ENCODE data around the gene NSD1.
A peak's percentile ranks its signal among the peaks of the same experiment; 100 is the strongest.
"Not testable (repeated sequence)": the region's sequence is repeated elsewhere in the genome, so short reads cannot be mapped to it uniquely, and the experiment has no call there.

Gene NSD1

DNA sequence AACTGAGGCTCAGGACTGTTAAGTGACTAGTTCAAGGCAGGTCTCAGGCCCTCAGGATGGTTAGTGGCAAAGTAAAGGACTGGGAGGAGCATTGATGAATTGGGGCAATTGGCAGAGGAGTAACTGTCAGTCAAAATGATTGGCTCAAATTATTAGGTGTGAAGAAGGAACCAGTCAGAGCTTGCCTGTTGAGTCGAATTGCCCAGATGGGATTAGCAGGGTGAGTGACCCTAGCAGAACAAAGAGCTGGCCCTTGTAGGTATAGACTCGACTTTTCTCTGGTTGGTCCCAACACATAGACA is 2.6 kb upstream of the NSD1 start:
- no peak for DNase-seq

DNA sequence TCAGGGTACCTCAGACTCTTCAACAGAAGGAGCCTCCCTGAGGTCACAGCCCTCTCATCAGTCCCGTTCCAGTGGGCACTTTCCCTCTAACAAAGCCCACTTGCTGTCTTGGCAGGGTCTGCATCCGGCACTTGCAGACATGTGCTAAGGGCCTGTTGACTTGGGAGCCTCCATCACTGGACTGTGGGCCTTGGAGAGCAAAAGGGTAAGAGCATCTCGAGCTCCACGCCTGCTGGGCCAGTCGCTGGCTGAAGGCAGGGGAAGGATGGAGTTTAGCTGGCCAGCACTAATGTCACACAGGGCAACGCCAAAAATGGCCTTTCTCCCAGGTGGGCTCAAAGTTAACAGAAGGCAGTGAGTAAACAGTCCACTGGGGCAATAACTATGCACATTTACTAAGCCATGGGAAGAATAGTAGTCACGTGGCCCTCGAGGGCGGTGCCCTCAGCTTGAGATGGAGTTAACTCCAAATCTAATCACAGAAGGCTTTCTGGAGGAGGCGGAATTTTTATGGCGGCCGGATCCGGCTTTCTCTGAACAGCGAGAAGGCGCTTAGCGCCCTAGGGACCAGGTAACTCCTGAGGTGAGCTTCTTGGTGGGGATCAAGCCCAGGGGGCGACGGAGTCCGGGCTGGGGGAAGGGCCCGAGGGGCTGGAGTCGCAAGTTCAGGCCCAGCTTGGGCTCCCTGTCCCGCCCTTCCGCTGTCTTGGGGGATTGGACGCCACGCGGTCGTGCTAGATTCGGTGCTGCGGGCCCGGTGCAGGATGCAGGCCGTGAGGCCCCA is 2.0 kb upstream of the NSD1 start:
- no peak for DNase-seq

DNA sequence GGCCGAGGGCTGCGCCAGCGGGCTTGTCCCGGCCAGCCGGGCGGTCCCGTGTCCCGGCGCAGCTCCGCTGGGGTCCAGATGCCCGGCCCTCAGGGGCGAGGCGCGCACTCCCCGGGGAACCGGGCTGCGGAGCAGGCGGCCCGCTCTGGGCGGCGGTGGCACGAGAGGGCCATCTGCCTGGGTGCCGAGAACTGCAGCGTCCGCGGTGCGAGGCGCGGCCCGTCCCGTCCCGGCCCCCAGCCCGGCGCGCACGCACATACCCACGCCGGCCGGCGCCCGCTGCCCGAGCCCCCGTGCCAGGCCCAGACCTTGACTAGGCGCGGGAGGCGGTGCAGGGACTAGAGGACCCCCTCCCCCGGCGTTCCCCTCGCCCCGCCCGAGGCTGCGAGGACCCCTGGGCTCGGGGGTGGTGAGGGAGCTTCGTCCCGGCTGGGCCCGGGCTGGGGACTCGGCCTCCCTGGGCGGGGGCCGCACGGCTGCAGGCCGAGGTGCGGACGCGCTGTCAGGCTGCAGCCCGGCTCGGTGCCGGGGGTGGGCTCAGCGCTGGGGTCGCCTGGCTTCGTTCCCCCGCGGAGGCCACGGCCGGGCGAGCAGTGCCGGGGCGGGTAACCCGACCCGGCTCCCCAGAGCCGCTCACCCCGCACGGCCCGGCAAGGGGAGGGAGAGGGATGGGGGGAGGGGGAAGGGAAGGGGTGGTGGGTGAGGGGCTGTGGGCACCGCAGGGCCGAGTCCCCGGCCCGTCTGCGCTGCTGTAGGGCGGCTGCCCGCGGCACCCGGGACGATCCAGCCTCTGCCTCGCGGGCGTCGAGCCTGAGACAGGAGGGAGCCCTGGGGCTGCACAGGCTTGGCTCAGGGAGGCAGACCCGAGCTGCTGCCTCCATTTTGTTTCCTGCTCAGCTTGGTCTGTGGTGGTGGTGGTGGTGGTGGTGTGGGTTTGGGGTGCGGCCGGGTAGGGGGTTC is 1.2 kb upstream of the NSD1 start:
- DNase-seq, result peak in 1 of 3 donors; percentile 24

DNA sequence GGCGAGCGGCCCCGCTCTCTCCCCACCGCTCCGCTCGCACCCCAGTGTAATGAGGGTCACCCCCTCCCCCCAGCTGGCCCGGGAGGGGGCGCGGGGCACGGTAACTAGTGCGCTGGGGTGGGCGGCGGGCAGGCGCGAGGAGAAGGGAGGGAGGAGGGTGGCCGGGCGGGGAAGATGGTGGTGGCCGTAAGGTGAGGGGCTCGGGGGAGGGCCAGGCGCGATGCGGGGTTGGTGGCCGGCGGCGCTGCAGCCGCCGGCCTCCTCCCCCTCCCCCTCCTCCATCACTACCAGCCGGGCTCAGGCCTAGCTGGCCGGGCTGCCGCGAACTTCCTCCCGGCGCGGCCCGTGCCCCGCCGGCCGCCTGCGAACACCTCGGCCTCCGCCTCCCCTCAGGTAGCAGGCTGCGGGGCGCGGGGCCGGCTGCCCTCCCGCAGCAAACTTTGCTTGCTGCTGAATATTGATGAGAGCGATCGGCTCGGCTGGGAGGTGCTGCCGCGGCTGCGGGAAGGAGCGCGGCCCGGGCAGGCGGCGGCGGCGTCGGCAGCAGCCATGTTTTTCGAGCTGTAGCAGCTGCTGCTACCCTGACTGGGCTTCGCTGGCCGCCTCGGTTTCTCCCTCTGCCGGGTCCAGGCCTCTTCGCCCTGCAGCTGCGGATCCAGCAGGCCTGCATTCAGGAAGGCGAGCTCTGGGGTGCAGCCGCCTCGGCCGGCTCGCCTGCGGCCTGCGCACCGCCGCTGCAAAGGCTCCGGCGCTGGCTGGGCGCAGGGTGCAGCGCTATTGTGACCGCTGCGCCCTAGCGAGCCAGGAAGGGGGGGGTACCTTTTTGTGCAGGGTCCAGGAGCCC is 502 bp downstream of the NSD1 start:
- DNase-seq, result peak; percentile 52 to 84 (median 66)

GRCh38 chr5:177134697-177135225 is 1.2 kb downstream of the NSD1 start:
- peak in 1 of 3 donors; percentile 20 for DNase-seq

DNA sequence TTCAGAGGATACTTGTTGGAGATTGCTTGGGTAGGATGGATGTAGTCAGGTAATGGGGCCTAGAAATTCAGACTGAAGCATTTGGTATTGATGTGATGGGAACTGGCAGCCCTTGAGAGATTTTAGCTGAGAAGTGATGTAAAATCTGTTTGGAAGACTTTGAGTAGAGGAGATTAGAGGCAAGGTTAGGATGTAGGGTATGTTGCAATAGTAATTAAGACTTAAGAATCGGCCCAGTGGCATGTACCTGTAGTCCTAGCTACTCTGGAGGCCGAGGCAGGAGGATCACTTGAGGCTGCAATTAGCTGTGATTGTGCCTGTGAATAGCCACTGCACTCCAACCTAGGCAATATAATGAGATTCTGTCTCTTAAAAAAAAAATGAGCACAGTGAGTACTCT is 6.7 kb downstream of the NSD1 start:
- no peak for DNase-seq

- no peak for DNase-seq
These were observed 7.9 kb downstream of the NSD1 start for GRCh38 chr5:177141496-177141895.

DNA sequence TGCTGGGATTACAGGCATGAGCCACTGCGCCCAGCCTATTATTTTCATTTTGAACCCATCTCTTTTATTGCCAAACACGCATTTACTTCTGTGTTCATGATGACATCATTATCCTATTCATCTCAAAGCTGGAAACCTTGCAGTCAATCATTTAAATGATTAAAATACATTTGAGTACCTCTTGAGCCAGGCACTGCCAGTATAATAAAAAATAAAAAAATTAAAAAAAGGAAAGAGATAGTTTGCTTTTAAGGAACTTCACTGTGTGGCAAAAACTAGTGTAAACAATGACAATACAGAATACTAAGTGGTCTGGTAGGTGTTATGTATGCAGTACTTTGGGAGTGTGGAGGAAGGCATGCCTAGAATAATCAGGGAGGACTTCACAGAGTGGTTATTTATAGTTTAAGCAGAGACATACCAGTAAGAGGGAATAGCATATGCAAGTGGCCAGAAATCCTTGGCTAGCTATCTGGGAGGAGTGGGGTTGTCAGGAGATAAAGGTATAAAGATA is 8.6 kb downstream of the NSD1 start:
- no peak for DNase-seq

DNA sequence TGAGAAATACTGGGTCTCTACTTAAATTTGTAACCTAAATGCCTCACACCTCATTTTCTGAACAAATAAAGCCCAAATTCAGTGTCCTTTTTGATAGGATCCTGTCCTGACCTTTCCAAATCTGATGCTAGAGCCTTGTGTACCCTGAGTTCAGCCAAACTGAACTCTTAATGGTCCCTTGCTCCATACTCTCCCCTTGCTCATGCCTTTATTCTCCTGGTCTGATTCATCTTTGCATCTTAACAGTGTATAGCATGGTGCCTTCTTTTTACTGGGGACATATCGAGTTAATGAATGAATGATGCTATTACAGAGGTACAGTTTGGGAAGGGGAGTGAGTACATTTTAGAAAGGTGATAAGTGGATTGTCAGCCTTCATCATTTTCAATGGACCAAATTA is 9.2 kb downstream of the NSD1 start:
- DNase-seq, result no peak

DNA sequence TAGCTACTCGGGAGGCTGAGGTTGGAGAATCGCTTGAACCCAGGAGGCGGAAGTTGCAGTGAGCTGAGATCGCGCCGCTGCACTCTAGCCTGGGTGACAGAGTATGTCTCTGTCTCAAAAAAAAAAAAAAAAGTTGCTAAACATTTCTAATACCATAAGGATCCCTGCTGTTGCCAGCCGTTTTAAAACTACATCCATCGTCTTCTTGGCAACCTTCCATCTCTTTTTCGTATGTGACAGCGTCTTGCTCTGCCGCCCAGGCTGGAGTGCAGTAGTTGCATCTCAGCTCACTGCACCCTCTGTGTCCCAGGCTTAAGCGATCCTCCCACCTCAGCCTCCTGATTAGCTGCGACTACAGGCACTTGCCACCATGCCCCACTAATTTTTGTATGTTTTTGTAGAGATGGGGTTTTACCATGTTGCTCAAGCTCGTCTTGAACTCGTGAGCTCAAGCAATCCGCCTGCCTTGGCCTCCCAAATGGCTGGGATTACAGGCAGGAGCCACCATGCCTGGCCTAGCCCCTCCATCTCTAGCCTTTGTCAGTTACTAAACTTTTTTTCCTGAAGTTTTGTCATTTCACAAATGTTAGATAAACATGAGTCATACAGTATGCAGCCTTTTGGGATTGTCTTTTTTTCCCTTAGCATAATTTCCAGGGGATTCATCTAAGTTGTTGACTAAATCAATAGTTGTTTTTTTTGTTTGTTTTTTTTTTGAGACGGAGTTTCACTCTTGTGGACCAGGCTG is 13.5 kb downstream of the NSD1 start:
- no peak for DNase-seq

DNA sequence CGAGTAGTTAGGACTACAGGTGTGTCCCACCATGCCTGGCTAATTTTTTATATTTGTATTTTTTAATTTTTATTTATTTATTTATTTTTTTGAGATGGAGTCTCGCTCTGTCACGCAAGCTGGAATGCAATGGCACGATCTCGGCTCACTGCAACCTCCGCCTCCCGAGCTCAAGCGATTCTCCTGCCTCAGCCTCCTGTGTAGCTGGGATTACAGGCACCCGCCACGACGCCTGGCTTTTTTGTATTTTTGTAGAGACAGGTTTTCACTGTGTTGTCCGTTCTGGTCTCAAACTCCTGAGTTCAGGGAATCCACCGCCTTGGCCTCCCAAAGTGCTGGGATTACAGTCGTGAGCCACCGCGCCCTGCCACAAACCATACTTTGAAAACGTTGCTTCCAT is 16.5 kb downstream of the NSD1 start:
- not testable (repeated sequence) for DNase-seq

DNA sequence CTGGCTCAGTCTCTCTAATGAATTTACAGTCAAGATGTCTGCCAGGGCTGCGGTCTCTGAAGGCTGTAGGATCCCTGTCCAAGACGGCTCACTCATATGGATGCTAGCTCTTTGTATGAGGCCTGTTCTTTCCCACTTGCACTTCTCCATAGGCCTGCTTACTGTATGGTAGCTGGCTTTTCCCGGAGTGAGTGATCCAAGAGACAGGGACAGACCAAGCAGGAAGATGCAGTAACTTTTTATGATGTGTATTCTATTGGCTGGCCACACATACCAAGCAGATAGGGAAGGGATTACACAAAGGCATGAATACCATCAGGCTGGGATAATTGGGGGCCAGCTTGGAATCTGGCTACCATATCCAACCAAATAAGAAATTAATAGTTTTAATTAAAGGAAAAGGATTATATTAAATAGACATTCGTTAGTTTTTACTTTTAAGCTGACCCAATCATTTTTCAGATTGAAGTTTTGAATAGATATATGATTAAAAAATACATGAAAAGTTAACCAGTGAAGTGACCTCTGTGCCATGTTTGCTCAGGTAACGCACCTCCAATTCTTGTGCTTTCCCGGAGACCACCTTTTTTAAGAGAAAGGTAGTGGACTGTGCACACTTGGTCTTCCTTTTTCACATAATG is 20.6 kb downstream of the NSD1 start:
- no peak for DNase-seq

- DNase-seq, result no peak
These were observed 28.8 kb downstream of the NSD1 start for GRCh38 chr5:177162379-177162778.

DNA sequence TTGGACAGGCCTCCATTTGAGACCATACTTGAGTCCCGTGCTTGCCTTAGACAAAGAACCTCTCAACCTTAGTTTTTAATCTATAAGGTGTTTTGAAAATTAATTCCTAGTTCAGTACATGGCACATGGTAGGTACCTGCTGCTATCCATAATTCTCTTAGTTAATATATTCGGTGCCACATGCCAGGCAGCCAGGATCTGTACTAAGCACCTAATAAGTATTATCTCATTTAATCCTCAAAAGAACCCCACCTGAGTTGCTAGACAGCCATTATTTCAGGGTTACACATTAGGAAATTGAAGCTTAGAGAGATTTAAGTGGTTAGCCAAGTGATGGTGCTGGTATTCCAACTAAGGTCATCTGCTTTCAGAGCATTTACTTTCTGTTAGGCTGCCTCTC is 29.9 kb downstream of the NSD1 start:
- DNase-seq, result no peak

DNA sequence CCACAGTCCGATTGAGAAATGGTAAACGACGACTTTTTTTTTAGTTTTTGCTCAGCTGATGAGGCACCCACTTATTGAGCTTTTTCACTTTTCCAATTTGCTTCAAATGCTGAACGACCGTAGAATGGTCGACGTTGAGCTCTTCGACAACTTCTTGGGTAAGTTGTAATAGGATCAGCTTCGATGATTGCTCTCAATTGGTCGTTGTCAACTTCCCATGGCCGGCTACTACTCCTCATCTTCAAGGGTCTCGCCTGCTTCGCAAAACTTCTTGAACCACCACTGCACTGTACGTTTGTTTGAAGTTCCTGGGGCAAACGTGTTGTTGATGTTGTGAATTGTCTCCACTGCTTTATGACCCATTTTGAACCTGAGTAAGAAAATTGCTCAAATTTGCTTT is 35.7 kb downstream of the NSD1 start:
- no peak for DNase-seq

- peak in 1 of 3 donors; percentile 7 for DNase-seq
These were observed 38.4 kb downstream of the NSD1 start for GRCh38 chr5:177171961-177172360.

GRCh38 chr5:177175336-177175735 is 41.8 kb downstream of the NSD1 start:
- DNase-seq, result no peak

DNA sequence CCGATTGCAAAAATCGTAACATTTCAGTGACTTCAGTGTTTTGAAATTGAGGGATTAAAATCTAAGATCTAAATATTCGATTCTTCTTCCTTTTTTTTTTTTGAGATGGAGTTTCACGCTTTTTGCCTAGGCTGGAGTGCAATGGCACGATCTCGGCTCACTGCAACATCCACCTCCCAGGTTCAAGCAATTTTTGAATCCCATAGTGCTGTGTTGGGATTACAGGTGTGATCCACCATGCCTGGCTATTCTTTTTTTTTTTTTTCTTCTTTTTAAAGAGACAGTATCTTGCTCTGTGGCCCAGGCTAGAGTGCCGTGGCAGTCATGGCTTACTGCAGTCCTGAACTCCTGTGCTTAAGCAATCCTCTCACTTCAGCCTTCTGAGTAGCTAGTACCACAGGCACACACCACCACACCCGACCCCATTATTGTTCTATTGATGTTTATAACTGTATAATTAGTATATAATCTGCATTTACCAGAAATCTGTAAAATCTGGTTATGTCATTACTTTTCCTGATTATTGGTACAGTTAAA is 42.7 kb downstream of the NSD1 start:
- no peak for DNase-seq

DNA sequence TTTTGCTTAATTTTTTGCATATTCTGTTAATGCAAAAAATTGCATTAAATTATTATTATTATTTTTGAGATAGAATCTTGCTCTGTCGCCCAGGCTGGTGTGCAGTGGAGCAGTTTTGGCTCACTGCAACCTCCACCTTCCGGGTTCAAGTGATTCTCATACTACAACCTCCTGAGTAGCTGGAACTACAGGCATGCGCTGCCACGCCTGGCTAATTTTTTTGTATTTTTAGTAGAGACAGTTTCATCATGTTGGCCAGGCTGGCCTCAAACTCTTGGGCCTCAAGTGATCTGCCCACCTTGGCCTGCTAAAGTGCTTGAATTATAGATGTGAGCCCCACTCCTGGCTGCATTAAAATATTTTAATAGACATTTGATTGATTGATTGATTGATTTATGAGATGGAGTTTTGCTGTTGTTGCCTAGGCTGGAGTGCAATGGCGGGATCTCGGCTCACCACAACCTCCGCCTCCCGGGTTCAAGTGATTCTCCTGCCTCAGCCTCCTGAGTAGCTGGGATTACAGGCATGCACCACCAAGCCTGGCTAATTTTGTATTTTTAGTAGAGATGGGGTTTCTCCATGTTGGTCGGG is 44.4 kb downstream of the NSD1 start:
- DNase-seq, result not testable (repeated sequence)

DNA sequence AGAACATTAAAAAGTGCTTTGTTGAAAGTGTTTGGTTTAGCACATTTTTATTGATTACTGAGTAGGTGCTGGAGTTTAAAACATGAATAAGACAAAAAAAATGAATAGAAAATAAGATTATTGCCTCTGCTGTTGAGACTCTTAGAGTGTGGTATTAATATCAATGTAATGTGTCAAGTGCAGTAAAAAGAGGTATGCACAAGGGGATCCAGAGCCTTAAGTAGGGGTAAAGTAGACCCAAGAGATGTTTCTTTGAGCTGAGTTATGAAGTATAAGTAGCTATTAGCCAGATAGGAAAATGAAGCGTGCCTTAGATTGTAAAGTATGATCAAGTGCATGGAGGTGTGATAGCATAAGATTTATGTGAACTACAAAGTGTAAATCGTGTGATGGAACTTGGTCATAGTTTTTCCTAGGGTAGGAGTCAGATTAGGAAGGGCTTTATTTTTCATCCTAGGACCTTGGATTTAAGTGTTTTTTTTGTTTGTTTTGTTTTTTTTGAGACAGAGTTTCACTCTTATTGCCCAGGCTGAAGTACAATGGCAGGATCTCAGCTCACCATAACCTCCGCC is 45.2 kb downstream of the NSD1 start:
- DNase-seq, result no peak
